SK-N-MC (cell line): Measurements from ENCODE around the gene RASSF7.

Experiments
- EZH2 ChIP-seq: fragments of 200-600 bp; sonication (generic); IDR thresholded peaks from one replicate; pipeline ENCODE4 v1.6.1; 2017; ENCODE audit warnings: antibody characterized with exemption
- FOXP2 ChIP-seq: optimal IDR thresholded peaks from 2 replicates; pipeline ENCODE3; 2011; ENCODE audit warnings: mild to moderate bottlenecking, moderate library complexity; ENCODE audit not compliant: insufficient read depth; ENCODE audit errors: extremely low read length, control extremely low read depth
- POLR2AphosphoS5 ChIP-seq: IDR thresholded peaks from 2 replicates; pipeline ENCODE4 v1.6.1; 2012; ENCODE audit warnings: mild to moderate bottlenecking, low read depth, low read length, borderline replicate concordance

- no peak for TF ChIP-seq EZH2
- TF ChIP-seq POLR2AphosphoS5, result no peak
- no peak for TF ChIP-seq FOXP2
Measured at GRCh38 chr11:521177-521688, 39.5 kb upstream of the RASSF7 start.
